Left ventricle myocardium inferior (tissue), 1 donor: Measurements from ENCODE around the gene SETD3. TPM values are rescaled to one million over a fixed set of nuclear protein-coding genes. Genes with fewer than 3 reads are reported as not detected.
A peak's percentile ranks its signal among the peaks of the same experiment; 100 is the strongest.

Experiments
- DNase-seq: peaks from one replicate; pipeline ENCODE4 v3.0.0-alpha.2; 2020
- H3K27ac ChIP-seq: fragments of 200-600 bp; replicated peaks from 2 replicates; pipeline ENCODE4 v1.8.0; 2021
- H3K27me3 ChIP-seq: fragments of 200-600 bp; 2 replicates; pipeline ENCODE4 v1.8.0; 2021; ENCODE audit warnings: low read depth
- H3K36me3 ChIP-seq: fragments of 200-600 bp; 2 replicates; pipeline ENCODE4 v1.8.0; 2021
- H3K4me1 ChIP-seq: fragments of 200-600 bp; 2 replicates; pipeline ENCODE4 v1.8.0; 2021
- H3K4me3 ChIP-seq: fragments of 200-600 bp; 2 replicates; pipeline ENCODE4 v1.8.0; 2021; ENCODE audit warnings: mild to moderate bottlenecking, moderate library complexity
- H3K9me3 ChIP-seq: fragments of 200-600 bp; replicated peaks from 2 replicates; pipeline ENCODE4 v1.8.0; 2021
- intact Hi-C: fragments of 100-400 bp; cut with micrococcal nuclease; formaldehyde crosslinking; loops from one replicate; pipeline ENCODE4 v1.11.0; 2022
- total RNA-seq: library from RNA; stranded (reverse); fragmentation: NEBNext Ultra II Directional; extraction: Animal tissue kit (Norgen Biotek cat#: 25700); gene quantifications from one replicate; pipeline ENCODE4 v1.2.1, GENCODE V29; 2021
- TF ChIP-seq, protein P1 (sequence below): fragments of 200-600 bp; IDR thresholded peaks from 2 replicates; pipeline ENCODE4 v1.8.0; 2021; ENCODE audit warnings: antibody characterized with exemption, mild to moderate bottlenecking, borderline replicate concordance
- donor health status: DM: no; HTN: yes; CAD: no; lungs with severe emphysema.

SETD3 gene
- total RNA-seq, 1 donor from 2014 or later: 101 TPM

DNA sequence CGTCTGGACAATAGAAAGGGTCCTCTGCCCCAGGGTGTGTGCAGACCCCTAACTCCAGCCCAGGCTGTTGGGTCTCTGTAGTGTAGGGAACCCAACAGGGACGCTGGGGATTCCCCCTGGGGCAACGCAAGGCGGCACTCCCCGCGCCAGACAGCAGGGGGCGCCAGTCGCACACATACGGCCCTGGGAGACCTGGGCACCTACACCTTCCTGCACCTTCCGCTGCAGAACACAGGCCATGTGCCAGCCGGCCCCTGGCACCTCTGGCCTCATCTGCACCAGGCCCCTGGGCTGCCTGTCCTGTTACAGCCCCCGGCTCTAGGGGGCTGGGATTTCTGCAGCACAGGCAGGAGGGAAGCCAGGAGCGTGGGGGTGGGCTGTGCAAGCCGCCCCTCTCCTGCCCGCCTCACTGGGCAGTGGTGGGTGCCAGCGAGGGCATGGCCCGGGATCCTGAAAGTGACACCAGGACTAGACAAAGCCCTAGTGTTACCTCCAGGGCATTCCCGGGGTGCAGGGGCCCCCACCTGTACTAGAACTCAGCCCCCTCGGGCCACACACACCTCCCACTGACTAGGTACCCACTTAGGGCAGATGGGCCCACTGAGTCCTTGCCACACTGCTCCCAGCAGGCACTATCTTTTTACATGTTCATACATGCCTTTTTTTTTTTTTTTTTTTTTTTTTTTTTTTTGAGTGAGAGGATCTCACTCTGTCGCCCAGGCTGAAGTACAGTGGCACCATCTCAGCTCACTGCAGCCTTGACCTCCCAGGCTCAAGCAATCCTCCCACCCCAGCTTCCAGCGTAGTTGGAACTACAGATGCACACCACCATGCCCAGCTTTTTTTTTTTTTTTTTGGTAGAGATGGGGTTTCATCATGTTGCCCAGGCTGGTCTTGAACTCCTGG, 38.0 kb upstream of the SETD3 start:
- Histone ChIP-seq H3K4me1 (peaks cover 34% of the 10 kb centered on the region), H3K9me3 (no peaks in the 10 kb centered on the region), H3K4me3 (no peak overlapping the region), H3K27ac (no peak overlapping the region), H3K27me3 (no peaks in the 10 kb centered on the region), H3K36me3 (peaks cover 24% of the 10 kb centered on the region)
- DNase-seq: peak; percentile 72
- TF ChIP-seq, protein P1, sequence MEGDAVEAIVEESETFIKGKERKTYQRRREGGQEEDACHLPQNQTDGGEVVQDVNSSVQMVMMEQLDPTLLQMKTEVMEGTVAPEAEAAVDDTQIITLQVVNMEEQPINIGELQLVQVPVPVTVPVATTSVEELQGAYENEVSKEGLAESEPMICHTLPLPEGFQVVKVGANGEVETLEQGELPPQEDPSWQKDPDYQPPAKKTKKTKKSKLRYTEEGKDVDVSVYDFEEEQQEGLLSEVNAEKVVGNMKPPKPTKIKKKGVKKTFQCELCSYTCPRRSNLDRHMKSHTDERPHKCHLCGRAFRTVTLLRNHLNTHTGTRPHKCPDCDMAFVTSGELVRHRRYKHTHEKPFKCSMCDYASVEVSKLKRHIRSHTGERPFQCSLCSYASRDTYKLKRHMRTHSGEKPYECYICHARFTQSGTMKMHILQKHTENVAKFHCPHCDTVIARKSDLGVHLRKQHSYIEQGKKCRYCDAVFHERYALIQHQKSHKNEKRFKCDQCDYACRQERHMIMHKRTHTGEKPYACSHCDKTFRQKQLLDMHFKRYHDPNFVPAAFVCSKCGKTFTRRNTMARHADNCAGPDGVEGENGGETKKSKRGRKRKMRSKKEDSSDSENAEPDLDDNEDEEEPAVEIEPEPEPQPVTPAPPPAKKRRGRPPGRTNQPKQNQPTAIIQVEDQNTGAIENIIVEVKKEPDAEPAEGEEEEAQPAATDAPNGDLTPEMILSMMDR: peak; percentile 98
- intact Hi-C loops: loop anchor here (2.0 kb wide), 1 partner anchor 110 kb away; no protein-coding TSS in a partner anchor

GRCh38 chr14:99517643-99518381, 37.2 kb upstream of the SETD3 start:
- no peaks in the 10 kb centered on the region for H3K9me3 ChIP-seq
- peaks cover 25% of the 10 kb centered on the region for H3K4me1 ChIP-seq
- TF ChIP-seq, protein P1: no peak
- intact Hi-C loops: loop anchor here (2.0 kb wide), 1 partner anchor 111 kb away; no protein-coding TSS in a partner anchor
- no peak overlapping the region for H3K27ac ChIP-seq
- no peaks in the 10 kb centered on the region for H3K27me3 ChIP-seq
- H3K36me3 ChIP-seq: peaks cover 28% of the 10 kb centered on the region
- no peak for DNase-seq
- no peak overlapping the region for H3K4me3 ChIP-seq

DNA sequence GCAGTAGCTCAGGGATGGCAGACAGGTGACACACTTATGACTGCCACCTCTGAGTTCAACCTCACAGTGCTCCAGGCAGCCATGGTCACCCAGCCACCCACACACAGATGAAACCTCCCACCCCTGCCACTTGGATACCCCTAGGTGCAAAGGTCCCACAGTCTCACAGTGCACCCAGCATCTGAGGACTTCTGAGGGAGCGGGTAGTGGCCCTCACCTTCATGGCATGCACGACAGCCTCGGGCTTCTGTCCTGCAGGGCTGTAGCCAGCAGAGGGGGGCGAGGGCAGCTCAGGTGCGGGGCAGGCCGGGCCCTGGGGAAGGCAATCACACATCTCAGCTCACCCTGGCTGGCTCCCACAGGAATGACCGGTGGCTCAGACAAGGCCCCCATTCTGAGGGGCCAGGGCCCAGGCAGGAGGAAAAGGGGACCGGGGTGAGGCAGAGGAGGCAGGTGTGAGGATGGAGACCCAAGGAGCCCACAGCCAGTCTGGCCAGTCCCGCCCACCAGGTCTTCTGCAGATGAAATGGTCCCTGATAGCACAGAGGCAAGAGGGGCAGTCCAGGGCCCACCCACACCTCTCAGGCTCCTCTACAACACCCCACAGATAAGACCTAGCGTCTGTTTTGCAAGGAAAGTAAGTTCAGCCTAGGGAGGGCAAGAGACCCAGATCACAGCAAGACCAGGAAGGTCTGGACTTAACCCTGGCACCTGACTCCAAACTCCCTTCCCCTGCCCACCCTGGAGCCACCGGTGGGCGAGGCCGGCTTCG, 36.4 kb upstream of the SETD3 start:
- no peaks in the 10 kb centered on the region for H3K27me3 ChIP-seq
- intact Hi-C loops: no loop called here
- H3K4me3 ChIP-seq: no peak overlapping the region
- peaks cover 18% of the 10 kb centered on the region for H3K4me1 ChIP-seq
- TF ChIP-seq, protein P1: no peak
- peak; percentile 13 for DNase-seq
- H3K36me3 ChIP-seq: peaks cover 34% of the 10 kb centered on the region
- H3K27ac ChIP-seq: no peak overlapping the region
- no peaks in the 10 kb centered on the region for H3K9me3 ChIP-seq

DNA sequence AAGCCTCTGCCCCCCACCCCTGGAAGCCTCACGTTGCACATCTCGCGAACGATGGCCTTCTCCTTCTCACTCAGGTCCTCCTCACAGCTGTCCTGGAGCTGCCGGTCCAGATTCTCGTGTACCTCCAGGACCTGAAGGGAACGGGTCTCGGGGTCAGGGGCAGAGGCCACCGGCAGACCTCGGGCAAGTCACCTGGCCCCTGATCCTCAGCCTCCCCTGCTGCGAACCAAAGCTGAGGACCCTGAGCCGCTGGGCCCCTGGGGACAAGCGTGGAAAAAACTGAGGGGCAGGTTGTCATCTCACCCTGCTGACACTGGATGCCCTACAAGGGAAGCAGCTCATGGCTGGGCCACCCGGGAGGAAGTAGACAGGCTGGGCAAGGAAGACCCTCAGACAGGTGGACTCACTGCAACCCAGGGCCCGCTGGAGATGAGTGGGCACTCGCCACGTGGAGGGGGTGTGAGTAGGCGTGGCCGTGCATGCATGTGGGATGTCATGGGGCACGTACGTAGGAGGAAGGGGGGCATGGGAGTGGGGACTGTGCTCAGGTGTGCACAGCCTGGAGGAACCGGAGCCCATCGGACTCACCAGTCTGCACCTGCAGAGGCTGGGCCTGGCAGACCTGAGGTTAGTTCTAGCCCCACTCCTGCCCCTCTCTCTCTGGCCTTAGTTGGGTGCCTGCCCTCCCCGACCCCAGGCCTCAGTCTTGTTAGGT, 35.7 kb upstream of the SETD3 start:
- intact Hi-C loops: no loop called here
- TF ChIP-seq, protein P1: no peak
- Histone ChIP-seq H3K4me3 (no peak overlapping the region), H3K27ac (no peak overlapping the region), H3K27me3 (no peaks in the 10 kb centered on the region), H3K9me3 (no peaks in the 10 kb centered on the region), H3K36me3 (peaks cover 37% of the 10 kb centered on the region), H3K4me1 (peaks cover 16% of the 10 kb centered on the region)
- DNase-seq: no peak
